H1 (cell line): ENCODE measurements around the gene UTP25. TPM values are rescaled to one million over a fixed set of nuclear protein-coding genes. Genes with fewer than 3 reads are reported as not detected.

Experiments used
- CTCF ChIA-PET: fragments of 300-600 bp; sonication (Branson Sonifier 250); formaldehyde crosslinking; loops from one replicate; lab custom pipeline; 2021; ENCODE audit not compliant: partially characterized antibody; lab: Charles Lee
- POLR2A ChIA-PET: fragments of 300-600 bp; sonication (Branson Sonifier 250); formaldehyde crosslinking; loops from one replicate; lab custom pipeline; 2021; ENCODE audit warnings: inconsistent platforms; ENCODE audit not compliant: partially characterized antibody; lab: Charles Lee
- DNase-seq, 2 experiments: peaks; one replicate each; pipeline versions ENCODE4 v3.0.0 to v3.0.0-alpha.2; 2010 to 2022; ENCODE audit warnings: low spot score in 2 of 2, low read depth in 1 of 2, mixed read lengths in 1 of 2
- FAIRE-seq: peaks from 2 replicates; lab custom pipeline; 2011; peaks lifted over from hg19 to GRCh38; lab: Jason Lieb, UNC
- H2AFZ ChIP-seq: 2 replicates; pipeline ENCODE4 v1.8.1; 2012; ENCODE audit warnings: low read length, inconsistent platforms
- H2AK5ac ChIP-seq: 2 replicates; pipeline ENCODE4 v1.6.1; 2013; ENCODE audit warnings: low read depth, low read length
- H2BK120ac ChIP-seq: replicated peaks from 2 replicates; pipeline ENCODE3; 2013; ENCODE audit warnings: low read depth, low read length, inconsistent platforms
- H2BK12ac ChIP-seq: 2 replicates; pipeline ENCODE4 v1.6.1; 2013; ENCODE audit warnings: low read depth, low read length
- H2BK15ac ChIP-seq: 2 replicates; pipeline ENCODE4 v1.6.1; 2013; ENCODE audit warnings: low read length
- H2BK20ac ChIP-seq: 2 replicates; pipeline ENCODE4 v1.6.1; 2013; ENCODE audit warnings: low read length
- H2BK5ac ChIP-seq: 2 replicates; pipeline ENCODE4 v1.6.1; 2013; ENCODE audit warnings: low read depth, low read length
- H3K14ac ChIP-seq: 2 replicates; pipeline ENCODE4 v1.6.1; 2013; ENCODE audit warnings: inconsistent platforms; ENCODE audit not compliant: insufficient read length
- H3K18ac ChIP-seq: 2 replicates; pipeline ENCODE4 v1.6.1; 2013; ENCODE audit warnings: low read length; ENCODE audit errors: extremely low read depth
- H3K23ac ChIP-seq: 2 replicates; pipeline ENCODE4 v1.6.1; 2013; ENCODE audit warnings: inconsistent platforms; ENCODE audit not compliant: insufficient read length
- H3K23me2 ChIP-seq: 2 replicates; pipeline ENCODE4 v1.6.1; 2013; ENCODE audit warnings: low read depth, low read length
- H3K27ac ChIP-seq: 2 replicates; pipeline ENCODE4 v1.6.1; 2011; ENCODE audit warnings: low read depth, low read length, inconsistent platforms
- H3K27me3 ChIP-seq, 4 experiments: replicated peaks in 1 of 4; 1 replicate in 1 of 4; 2 replicates in 3 of 4; pipeline versions ENCODE4 v1.6.1 to v1.8.1; 2011 to 2013; ENCODE audit warnings: low read length in 3 of 4, mild to moderate bottlenecking in 3 of 4, inconsistent platforms in 2 of 4, mixed read lengths in 2 of 4, moderate library complexity in 1 of 4; ENCODE audit not compliant: control insufficient read depth in 3 of 4, insufficient read depth in 3 of 4; ENCODE audit errors: extremely low read depth in 1 of 4
- H3K36me3 ChIP-seq, 4 experiments: 2 replicates each; pipeline versions ENCODE4 v1.6.1 to v1.8.1; 2011 to 2013; ENCODE audit warnings: mild to moderate bottlenecking in 4 of 4, low read length in 3 of 4, moderate library complexity in 2 of 4, control low read depth in 1 of 4, inconsistent platforms in 1 of 4; ENCODE audit not compliant: insufficient read depth in 4 of 4, control insufficient read depth in 2 of 4
- H3K4ac ChIP-seq: replicated peaks from 2 replicates; pipeline ENCODE3; 2013; ENCODE audit warnings: low read length, low read depth, mixed read lengths, inconsistent platforms; ENCODE audit not compliant: insufficient read length
- H3K4me1 ChIP-seq, 4 experiments: replicated peaks in 1 of 4; 1 replicate in 1 of 4; 2 replicates in 3 of 4; pipeline versions ENCODE4 v1.6.1 to v1.8.1; 2011 to 2013; ENCODE audit warnings: low read length in 3 of 4, inconsistent platforms in 2 of 4, mixed read lengths in 1 of 4; ENCODE audit not compliant: insufficient read depth in 4 of 4, control insufficient read depth in 3 of 4
- H3K4me2 ChIP-seq, 2 experiments: 2 replicates each; pipeline versions ENCODE4 v1.6.1 to v1.8.1; 2011 to 2013; ENCODE audit warnings: low read depth in 2 of 2, low read length in 2 of 2, control low read depth in 1 of 2, inconsistent platforms in 1 of 2, mild to moderate bottlenecking in 1 of 2; ENCODE audit not compliant: insufficient read depth in 1 of 2
- H3K4me3 ChIP-seq, 4 experiments: fragments of 200-600, 300-600 bp in 1 of 4; sonication (generic), shearing (Covaris generic), sonication (Bioruptor Twin) in 1 of 4; 2 replicates each; pipeline versions ENCODE4 v1.5.1 to v1.8.1; 2011 to 2016; ENCODE audit warnings: low read length in 4 of 4, low read depth in 3 of 4, control low read depth in 2 of 4, inconsistent platforms in 2 of 4, mild to moderate bottlenecking in 2 of 4, mixed read lengths in 1 of 4, moderate library complexity in 1 of 4; ENCODE audit not compliant: insufficient read depth in 2 of 4; ENCODE audit errors: extremely low read depth in 1 of 4
- H3K56ac ChIP-seq: replicated peaks from 2 replicates; pipeline ENCODE3; 2013; ENCODE audit warnings: low read depth, mild to moderate bottlenecking, mixed read lengths, low read length, inconsistent platforms; ENCODE audit not compliant: insufficient read length
- H3K79me1 ChIP-seq: 2 replicates; pipeline ENCODE4 v1.6.1; 2013; ENCODE audit warnings: low read depth, low read length, control low read depth
- H3K79me2 ChIP-seq, 2 experiments: 2 replicates each; pipeline versions ENCODE4 v1.6.1 to v1.8.1; 2012 to 2013; ENCODE audit warnings: low read length in 2 of 2, mild to moderate bottlenecking in 2 of 2, inconsistent platforms in 1 of 2; ENCODE audit not compliant: insufficient read depth in 2 of 2, control insufficient read depth in 1 of 2
- H3K9ac ChIP-seq, 4 experiments: replicated peaks in 1 of 4; 1 replicate in 1 of 4; 2 replicates in 3 of 4; pipeline versions ENCODE4 v1.6.1 to v1.8.1; 2011 to 2013; ENCODE audit warnings: low read depth in 3 of 4, low read length in 3 of 4, control low read depth in 2 of 4, mild to moderate bottlenecking in 2 of 4, moderate library complexity in 2 of 4, inconsistent platforms in 1 of 4; ENCODE audit errors: extremely low read depth in 1 of 4
- H3K9me3 ChIP-seq, 2 experiments: 2 replicates each; pipeline versions ENCODE4 v1.6.1 to v1.8.1; 2012 to 2013; ENCODE audit warnings: mild to moderate bottlenecking in 2 of 2, moderate library complexity in 2 of 2, control low read depth in 1 of 2, inconsistent platforms in 1 of 2, low read depth in 1 of 2, low read length in 1 of 2, mixed read lengths in 1 of 2; ENCODE audit not compliant: insufficient read depth in 2 of 2
- H4K20me1 ChIP-seq, 2 experiments: replicated peaks in 1 of 2; 2 replicates each; pipeline versions ENCODE3 to v1.8.1; 2011 to 2013; ENCODE audit warnings: inconsistent platforms in 2 of 2, low read length in 2 of 2, mild to moderate bottlenecking in 1 of 2; ENCODE audit not compliant: insufficient read depth in 2 of 2, control insufficient read depth in 1 of 2
- H4K5ac ChIP-seq: 2 replicates; pipeline ENCODE4 v1.6.1; 2013; ENCODE audit warnings: low read length, low read depth, mixed read lengths, inconsistent platforms; ENCODE audit not compliant: insufficient read length
- H4K8ac ChIP-seq: 2 replicates; pipeline ENCODE4 v1.8.0; 2013; ENCODE audit warnings: mild to moderate bottlenecking, moderate library complexity, low read length, inconsistent platforms; ENCODE audit not compliant: insufficient read depth; ENCODE audit errors: extremely low read depth
- H4K91ac ChIP-seq: replicated peaks from 2 replicates; pipeline ENCODE3; 2013; ENCODE audit warnings: low read length, mixed read lengths, inconsistent platforms; ENCODE audit not compliant: insufficient read length
- CHD1 ChIP-seq: IDR thresholded peaks from 2 replicates; pipeline ENCODE4 v1.6.1; 2012; ENCODE audit warnings: low read depth, low read length, improper control_type of control experiment
- CREB1 ChIP-seq: IDR thresholded peaks from 2 replicates; pipeline ENCODE4 v1.6.1; 2012; ENCODE audit warnings: inconsistent platforms
- E2F6 ChIP-seq: IDR thresholded peaks from 2 replicates; pipeline ENCODE4 v1.6.1; 2012; ENCODE audit warnings: inconsistent platforms
- GABPA ChIP-seq: IDR thresholded peaks from 2 replicates; pipeline ENCODE4 v1.6.1; 2011; ENCODE audit warnings: mild to moderate bottlenecking, low read length, moderate library complexity, borderline replicate concordance; ENCODE audit not compliant: insufficient read depth
- HDAC6 ChIP-seq: IDR thresholded peaks from one replicate; pipeline ENCODE4 v1.7.1; 2012; ENCODE audit warnings: low read depth, mild to moderate bottlenecking, inconsistent platforms, low read length, moderate library complexity
- KDM4A ChIP-seq: IDR thresholded peaks from one replicate; pipeline ENCODE4 v1.7.1; 2012; ENCODE audit warnings: low read depth, mild to moderate bottlenecking, moderate library complexity, low read length, inconsistent platforms; ENCODE audit not compliant: severe bottlenecking
- RBBP5 ChIP-seq: IDR thresholded peaks from 2 replicates; pipeline ENCODE4 v1.7.1; 2012; ENCODE audit warnings: low read depth, mild to moderate bottlenecking, inconsistent platforms, low read length, moderate library complexity, borderline replicate concordance
- RFX5 ChIP-seq: IDR thresholded peaks from 2 replicates; pipeline ENCODE4 v1.6.1; 2011; ENCODE audit warnings: low read depth, low read length, improper control_type of control experiment, borderline replicate concordance
- SIN3A ChIP-seq, 2 experiments: IDR thresholded peaks in 1 of 2; conservative IDR thresholded peaks in 1 of 2; 2 replicates each; pipeline ENCODE4 v1.6.1; 2011 to 2012; ENCODE audit warnings: low read length in 2 of 2, improper control_type of control experiment in 1 of 2, low read depth in 1 of 2, mild to moderate bottlenecking in 1 of 2
- SIX5 ChIP-seq: IDR thresholded peaks from 2 replicates; pipeline ENCODE4 v1.6.1; 2011; ENCODE audit warnings: mild to moderate bottlenecking, low read depth, low read length
- SP1 ChIP-seq: IDR thresholded peaks from 2 replicates; pipeline ENCODE4 v1.6.1; 2011; ENCODE audit warnings: low read depth, low read length
- TCF12 ChIP-seq: IDR thresholded peaks from 2 replicates; pipeline ENCODE4 v1.6.1; 2011; ENCODE audit warnings: low read depth, mild to moderate bottlenecking, low read length
- TEAD4 ChIP-seq: IDR thresholded peaks from 2 replicates; pipeline ENCODE4 v1.6.1; 2012; ENCODE audit warnings: low read depth, low read length, inconsistent platforms, mixed read lengths
- YY1 ChIP-seq: IDR thresholded peaks from 2 replicates; pipeline ENCODE4 v1.6.1; 2011; ENCODE audit warnings: low read depth, mild to moderate bottlenecking, low read length
- ZNF274 ChIP-seq: IDR thresholded peaks from 2 replicates; pipeline ENCODE4 v1.7.0; 2012; ENCODE audit warnings: low read length, borderline replicate concordance; ENCODE audit errors: extremely low read depth
- WGBS, 2 experiments: shearing (Covaris generic) in 1 of 2; methylation state at CpG; one replicate each; pipeline versions ENCODE4 v1.1.6 to v1.1.7; 2013 to 2015; ENCODE audit warnings: low lambda C conversion rate in 2 of 2, mixed read lengths in 2 of 2, inconsistent platforms in 1 of 2, low coverage in 1 of 2, missing lambda C conversion rate in 1 of 2; ENCODE audit not compliant: insufficient replicate concordance in 2 of 2, insufficient coverage in 1 of 2, insufficient read length in 1 of 2; ENCODE audit errors: extremely low coverage in 1 of 2, missing lambda C conversion rate in 1 of 2; 5-methylcytosine and 5-hydroxymethylcytosine counted together
- polyA plus RNA-seq, 7 experiments: library from polyadenylated mRNA; depleted of rRNA in 3 of 7; stranded (reverse) in 5 of 7; unstranded in 2 of 7; fragments of >200 nt in 5 of 7; fragments of 200-250 nt in 2 of 7; gene quantifications; 1 replicate in 5 of 7; 2 replicates in 1 of 7; 4 replicates in 1 of 7; pipeline versions ENCODE4 v1.2.1 to v1.2.3, GENCODE V29; 2011 to 2013; ENCODE audit warnings: missing spikeins in 2 of 7, mixed read lengths in 2 of 7
- total RNA-seq: library from RNA; stranded (reverse); fragmentation: NEBNext Ultra II Directional; extraction: Animal tissue kit (Norgen Biotek cat#: 25700); gene quantifications from 2 replicates; pipeline ENCODE4 v1.2.1, GENCODE V29; 2021

The UTP25 gene
- total and polyA plus RNA-seq, 2 of the 8 experiments (the other 6 are each of a cell fraction or from before 2014, with no cell fraction given) = 4.0 to 7.6 TPM

- Histone ChIP-seq H3K9ac (no peak overlapping the region), H3K4ac (no peak overlapping the region), H3K27ac (no peak overlapping the region), H2BK5ac (no peak overlapping the region), H3K79me2 (no peaks in the 10 kb centered on the region), H2BK15ac (no peak overlapping the region), H2BK20ac (no peak overlapping the region), H3K23ac (no peak overlapping the region), H3K27me3 (no peaks in the 10 kb centered on the region), H3K36me3 (no peaks in the 10 kb centered on the region), H4K91ac (no peak overlapping the region), H3K4me2 (no peak overlapping the region), H3K4me1 (no peaks in the 10 kb centered on the region; a peak in 1 of 7 replicates), H2AFZ (no peak overlapping the region), H3K56ac (no peak overlapping the region), H3K4me3 (no peak overlapping the region), H3K9me3 (no peaks in the 10 kb centered on the region), H4K20me1 (no peaks in the 10 kb centered on the region), H4K8ac (no peak overlapping the region), H2BK12ac (no peak overlapping the region), H4K5ac (no peak overlapping the region), H3K23me2 (no peaks in the 10 kb centered on the region), H3K18ac (no peak overlapping the region), H3K79me1 (no peaks in the 10 kb centered on the region), H2AK5ac (no peak overlapping the region), H3K14ac (no peak overlapping the region), H2BK120ac (no peak overlapping the region)
- FAIRE-seq (no peak), DNase-seq (no peak)
- ChIA-PET CTCF (interaction anchor here (0.7 to 1.6 kb wide), 6 partner anchors 9 to 493 kb away, joined by 3 to 7 read pairs (median 4); no protein-coding TSS in a partner anchor), POLR2A (no interaction called here)
- WGBS, 2 experiments = 91% methylated on average over 1 of the region's 1 CpG; no CpG with 5 or more reads in 1 of the 2 experiments
- TF ChIP-seq E2F6 (no peak), ZNF274 (no peak), RFX5 (no peak), GABPA (no peak), SIX5 (no peak), TEAD4 (no peak), RBBP5 (no peak), HDAC6 (no peak), CHD1 (no peak), TCF12 (no peak), SP1 (no peak), KDM4A (no peak), CREB1 (no peak), YY1 (no peak), SIN3A (conservative IDR thresholded peaks at IDR 0.05 in 1 of 2, IDR thresholded peaks at IDR 0.05 in 1 of 2; ENCODE audit: low read depth in 1 of 2, low read length in 2 of 2) (no peak)
Observed at GRCh38 chr1:209878964-209879363, 51.2 kb downstream of the UTP25 start.
